Anterior cingulate cortex (tissue), 58 donors: ENCODE measurements around the gene ADTRP.
"Not testable (repeated sequence)": the region's sequence is repeated elsewhere in the genome, so short reads cannot be mapped to it uniquely, and the experiment has no call there.

ENCODE experiments used
- DNase-seq, 58 donors: peaks; one replicate each; lab custom pipeline; 2025; lab: John Stamatoyannopoulos, UW

ADTRP gene

DNA sequence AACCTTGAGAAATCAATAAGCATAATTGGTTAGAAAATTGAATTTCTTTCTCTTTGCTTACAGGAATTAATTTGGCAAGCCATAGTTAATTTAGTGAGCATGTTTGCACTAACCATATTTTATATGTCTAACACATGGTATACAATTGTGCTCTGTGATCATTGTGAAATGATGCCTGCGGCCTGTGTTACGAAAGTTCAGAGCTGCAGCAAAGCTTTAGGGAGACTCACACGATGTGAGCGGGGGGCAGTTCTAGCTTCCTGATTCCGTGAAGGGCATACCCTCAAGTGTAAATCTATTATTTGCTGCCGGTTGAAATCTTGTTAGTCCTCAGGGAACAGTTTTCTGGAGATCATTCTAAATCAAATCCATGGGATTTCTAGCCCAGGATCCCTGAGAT, 25.5 kb upstream of the ADTRP start:
- DNase-seq, result no peak

DNA sequence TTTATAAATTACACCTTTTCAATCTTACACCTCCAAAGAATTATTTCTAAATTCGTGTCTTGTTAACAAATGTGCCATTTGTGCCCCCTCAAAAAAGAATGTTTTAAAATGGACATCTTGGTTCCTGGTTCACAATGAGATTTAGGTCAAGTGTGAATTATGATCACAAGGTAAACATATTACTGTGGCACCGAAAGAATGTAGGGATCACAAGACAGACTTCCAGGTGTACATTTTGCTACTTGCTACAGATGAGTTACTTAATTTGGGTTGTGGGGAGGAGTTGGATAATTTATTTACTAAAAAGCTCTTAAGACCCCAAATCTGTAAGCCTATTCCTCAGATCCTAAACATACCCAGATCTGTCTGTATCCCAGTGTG, 25.0 kb upstream of the ADTRP start:
- DNase-seq, result no peak

DNA sequence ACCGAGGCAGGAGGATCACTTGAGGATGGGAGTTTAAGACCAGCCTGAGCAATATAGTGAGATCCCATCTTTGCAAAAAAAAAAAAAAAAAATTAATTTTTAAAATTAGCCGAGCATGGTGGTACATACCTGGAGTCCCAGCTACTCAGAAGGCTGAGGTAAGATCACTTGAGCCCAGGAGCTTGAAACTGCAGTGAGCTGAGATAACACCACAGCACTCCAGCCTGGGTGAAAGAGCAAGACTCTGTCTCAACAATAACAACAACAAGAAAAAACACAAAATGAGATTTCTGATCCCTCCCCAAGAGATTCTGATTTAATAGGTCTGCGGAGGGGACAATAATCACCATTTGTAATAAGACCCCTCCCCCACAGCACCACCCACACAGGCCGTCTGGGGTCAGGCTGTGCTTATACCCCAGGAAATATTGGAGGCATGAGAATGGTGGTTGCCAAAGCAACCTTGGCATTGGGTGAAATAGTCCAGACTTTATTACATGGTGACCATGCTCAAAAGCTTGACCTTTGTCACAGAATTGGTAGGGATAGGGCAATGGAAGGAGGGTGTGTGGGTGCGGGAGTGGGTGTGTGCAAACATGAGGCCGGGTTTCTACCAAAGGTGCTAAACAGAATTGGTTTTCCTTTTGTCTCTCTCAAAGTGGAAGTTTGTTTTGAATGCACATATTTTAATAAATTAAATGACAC, 24.4 kb upstream of the ADTRP start:
- no peak for DNase-seq

DNA sequence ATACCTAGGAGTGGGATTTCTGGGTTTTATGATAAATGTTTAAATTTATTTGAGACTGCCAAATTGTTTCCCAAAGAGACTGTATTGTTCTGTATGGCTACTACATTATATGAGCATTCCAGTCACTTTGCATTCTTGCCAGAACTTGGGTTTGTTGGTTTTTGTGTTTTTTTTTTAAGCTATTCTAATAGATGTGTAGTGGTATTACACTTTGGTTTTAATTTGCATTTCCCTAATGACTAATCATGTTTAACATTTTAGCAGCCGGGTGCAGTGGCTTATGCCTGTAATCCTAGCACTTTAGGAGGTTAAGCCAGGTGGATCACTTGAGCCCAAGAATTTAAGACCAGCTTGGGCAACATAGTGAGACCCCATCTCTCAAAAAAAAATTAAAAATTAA, 21.9 kb upstream of the ADTRP start:
- DNase-seq, result not testable (repeated sequence)

DNA sequence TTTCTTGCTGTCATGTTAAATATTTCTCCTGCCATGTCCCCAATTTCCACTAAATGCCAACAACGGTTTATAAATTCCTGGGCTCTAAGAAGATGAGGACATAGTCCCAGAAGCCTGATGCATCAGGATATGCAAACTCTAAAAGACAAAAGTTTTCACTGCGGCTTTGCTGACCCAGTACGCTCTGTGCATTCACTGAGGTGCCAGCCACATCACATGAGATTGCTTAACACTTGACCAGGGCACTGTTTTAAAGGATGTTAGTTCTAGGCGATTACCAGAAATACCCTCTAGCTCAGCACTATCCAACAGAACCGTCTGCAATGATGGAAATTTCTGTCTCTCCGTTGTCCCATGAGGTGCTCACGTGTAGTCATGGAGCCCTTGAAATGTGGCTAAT, 19.9 kb upstream of the ADTRP start:
- DNase-seq, result no peak

DNA sequence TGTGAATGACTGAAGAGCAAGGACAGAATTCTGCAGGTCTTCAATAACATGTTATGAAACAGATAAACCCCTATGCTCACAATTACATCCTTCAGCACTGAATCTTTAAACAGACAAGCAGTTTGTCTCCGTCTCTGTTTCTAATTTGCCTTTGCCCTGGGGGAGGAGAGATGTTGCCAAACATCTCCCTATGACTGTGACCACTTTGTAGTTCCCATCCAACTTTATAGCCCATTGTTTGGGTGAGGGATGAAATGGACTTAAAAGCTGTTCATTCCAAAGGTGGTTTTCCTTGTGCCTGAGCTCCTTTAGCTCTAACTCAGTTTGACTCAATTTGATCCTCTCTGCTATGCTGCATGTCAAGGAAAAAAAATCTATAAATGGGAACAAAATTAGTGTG, 19.5 kb upstream of the ADTRP start:
- no peak for DNase-seq

DNA sequence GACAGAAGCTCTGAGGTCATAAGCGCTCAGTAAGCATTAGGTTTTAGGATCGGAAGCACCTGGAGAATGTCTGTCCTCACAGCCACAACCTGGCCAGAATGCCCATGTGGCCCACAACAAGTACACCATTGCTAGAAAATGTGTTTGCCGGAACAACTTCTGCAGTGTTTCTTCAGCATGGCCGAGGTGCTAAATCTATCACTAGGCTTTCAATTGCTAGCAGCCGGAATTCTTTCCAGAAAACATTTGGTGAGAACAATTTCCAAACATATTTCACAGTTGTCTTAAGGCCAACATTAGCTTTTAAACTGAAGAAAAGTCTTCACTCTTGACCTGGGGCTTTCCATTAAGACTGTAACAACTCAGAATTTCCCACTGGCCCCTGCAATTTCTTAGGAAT, 18.2 kb upstream of the ADTRP start:
- DNase-seq, result no peak

DNA sequence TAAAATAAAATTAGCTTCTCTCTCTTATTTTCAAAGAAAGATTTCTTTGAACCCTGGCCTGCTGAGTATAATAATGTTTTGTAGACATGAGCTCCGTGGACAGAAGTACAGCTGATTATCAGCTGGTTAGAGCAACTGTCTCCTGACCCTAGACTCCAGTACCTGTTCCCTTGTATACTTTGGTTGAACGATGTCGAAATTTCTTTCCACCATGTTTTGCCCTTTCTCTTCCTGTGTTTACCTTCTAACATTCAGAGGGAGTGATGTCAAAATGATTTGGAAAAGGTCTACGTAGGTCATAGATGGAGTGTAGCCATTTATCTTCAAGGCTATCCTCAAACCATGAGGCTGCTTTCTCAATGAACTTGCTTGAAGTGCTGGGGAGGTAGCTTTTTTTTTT, 16.8 kb upstream of the ADTRP start:
- DNase-seq, result no peak

DNA sequence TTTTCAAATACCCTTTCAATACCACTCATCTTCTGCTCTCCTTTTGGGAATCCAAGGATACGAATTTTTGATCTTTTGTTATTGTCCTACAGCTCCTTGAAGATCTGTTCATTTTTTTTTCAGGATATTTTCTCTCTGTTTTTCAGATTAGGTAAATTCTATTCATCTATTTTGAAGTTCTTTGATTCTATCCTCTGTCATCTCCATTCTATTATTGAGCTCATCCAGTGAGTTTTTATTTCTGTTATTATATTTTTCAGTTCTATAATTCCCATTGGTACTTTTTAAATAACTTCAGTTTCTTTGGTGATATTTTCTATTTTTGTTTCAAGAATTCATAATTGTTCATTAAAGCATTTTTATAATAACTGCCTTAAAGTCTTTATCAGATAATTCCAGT, 14.7 kb upstream of the ADTRP start:
- DNase-seq, result no peak

DNA sequence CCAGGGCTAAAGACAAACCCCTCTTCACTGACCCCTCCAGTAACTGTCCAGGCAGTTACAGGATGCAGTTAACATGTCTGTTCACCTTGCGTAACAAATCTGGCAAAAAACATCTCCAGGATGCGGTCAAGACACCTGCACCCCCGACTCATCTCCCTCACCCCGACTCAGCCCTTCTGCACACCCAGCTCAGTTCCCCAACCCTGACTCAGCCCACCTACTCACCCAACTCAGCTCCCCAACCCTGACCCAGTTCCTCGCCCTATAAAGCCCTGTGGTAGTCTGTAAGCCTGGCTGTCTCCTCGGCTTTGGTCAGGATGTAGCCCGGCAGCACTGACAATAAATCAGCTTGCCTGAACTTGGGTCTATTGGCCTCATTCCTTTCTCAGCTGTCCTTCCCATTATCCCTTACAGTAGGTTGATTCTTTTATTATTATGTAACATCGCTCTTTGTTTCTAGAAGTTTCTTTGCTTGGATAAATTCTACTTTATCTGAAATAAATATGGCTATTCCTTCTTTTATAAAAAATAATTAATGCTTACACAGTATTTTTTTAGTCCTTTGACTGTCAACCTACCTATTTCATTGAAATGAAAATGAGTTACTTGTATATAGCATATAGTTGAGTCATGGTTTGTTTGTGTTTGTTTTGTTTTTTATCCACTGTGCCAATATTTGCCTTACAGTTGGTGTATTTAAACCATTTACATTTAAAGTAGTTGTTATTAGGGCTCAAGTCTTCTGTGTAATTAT, 12.9 kb upstream of the ADTRP start:
- DNase-seq, result no peak

DNA sequence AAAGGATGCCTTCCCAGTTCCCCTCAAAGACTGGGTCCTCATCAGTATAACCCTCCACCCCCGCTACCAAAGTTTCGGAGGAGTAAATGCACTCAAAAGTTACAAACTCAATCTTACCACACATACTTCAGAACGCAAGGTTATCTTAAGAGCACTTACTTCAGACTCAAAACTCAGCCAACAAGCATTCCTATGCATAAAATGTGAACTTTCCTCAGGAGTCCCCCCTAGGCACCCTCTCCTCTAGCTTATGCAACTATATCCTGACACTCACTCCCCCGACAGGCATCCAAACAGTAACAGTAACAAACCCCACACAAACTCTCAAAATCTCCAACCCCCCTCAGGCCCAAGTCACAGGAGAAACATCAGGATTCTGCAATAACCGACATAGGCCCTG, 11.1 kb upstream of the ADTRP start:
- no peak for DNase-seq

DNA sequence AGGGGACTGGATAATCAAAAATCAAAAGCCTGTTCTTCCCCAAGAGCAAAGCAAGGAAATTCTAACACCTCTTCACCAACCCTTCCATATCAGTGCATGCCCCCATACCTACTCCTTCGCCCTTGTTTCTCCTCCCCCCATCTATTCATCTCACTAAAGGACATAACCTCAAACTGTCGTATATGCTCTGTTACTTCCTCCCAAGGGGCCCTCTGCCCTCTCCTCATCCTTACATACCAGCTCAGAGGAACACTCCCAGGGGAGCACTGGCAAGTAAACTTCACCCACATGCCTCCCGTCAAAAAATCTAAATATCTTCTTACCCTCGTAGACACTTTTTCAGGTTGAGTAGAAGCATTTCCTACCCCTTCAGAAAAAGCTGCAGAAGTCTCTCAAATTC, 9.4 kb upstream of the ADTRP start:
- no peak for DNase-seq

DNA sequence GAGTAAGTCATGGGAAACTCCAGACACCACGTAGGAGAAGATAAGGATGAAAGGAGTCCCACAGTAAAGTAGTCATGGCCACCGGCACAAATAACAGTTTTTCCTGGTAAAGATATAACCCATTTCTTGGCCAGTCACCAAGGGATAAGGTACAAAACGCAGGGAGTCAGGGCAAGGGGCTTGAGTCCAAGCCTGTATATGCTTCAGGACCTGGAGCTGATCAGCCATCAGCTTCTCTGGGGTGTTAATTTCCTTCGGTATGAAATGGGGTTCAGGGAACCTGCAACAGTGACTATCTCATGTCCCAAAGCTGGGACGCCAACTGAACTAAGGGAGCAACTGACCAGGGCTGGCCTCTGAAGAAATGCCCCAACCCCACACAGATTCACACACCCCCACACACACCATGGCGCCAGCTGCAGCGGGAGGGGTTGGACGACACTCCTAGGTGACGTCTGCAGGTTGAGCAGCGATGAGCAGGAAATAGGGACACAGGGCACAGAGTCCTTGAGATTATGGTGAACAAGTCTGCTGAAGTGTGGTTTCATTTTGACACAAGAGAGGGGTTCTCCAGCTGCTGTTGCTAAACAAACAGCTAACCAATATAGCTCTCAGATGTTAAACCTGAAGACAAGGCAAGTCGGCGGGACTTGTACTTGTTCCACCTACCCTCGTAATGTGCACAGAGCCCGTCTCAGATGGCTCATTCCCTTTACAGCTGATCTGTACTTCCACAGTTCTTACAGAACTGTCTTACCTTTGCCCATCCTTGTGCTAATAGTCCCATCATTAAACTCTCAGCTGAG, 7.4 kb upstream of the ADTRP start:
- DNase-seq, result no peak

DNA sequence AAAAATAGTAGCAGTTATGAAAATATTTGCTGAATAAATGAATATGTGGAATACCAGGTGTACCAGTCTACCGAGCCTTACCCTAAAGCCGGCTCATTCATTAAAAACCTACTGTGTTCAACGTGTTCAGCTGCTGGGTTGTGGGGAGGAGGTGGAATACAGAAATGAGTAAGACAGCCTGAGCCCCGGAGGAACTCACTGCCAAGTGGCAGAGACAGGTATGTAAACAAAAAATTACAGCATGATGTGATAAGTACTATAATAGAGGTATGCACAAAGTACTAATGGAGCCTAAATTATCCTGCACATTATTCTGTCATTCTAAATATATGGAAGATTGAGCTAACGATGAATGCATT, 6.8 kb upstream of the ADTRP start:
- DNase-seq, result no peak

DNA sequence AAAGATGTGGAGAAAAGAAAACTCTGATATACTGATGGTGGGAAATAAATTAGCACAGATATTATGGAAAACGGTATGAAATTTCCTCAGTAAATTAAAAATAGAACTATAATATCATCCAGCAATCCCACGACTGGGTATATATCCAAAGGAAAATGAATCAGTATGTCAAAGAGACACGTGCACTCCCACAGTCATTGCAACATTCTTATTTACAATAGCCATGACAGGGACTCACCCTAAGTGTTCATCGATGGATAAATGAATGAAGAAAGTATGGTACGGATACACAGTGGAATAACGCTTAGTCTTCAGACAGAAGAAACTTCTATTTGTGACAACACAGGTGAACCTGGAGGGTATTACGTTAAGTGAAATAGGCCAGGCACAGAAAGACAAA, 5.7 kb upstream of the ADTRP start:
- no peak for DNase-seq

DNA sequence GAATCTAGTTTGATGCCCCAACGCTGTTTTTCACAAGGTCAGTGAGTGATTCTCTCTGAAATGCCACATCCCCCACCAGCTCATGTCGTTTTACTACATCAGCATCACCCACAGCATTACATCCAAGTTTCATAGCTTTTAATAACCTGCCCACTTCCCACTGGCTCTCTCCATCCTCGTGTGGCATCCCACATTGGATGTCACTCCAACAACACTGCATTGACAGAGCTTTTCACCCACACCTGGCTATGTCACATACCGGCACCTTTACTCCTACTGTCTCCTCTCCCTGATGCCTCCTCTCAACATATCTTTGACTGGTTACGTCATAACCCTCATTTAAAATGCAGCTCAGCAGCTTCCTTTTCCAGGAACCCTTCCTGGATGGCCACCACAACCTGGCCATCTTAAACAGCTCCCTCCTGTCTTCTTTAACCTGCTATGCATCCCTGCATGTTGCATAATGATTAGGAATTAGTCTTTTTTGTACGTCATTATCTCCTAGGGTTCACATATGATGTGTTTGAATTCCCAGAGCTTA, 5.0 kb upstream of the ADTRP start:
- no peak for DNase-seq

DNA sequence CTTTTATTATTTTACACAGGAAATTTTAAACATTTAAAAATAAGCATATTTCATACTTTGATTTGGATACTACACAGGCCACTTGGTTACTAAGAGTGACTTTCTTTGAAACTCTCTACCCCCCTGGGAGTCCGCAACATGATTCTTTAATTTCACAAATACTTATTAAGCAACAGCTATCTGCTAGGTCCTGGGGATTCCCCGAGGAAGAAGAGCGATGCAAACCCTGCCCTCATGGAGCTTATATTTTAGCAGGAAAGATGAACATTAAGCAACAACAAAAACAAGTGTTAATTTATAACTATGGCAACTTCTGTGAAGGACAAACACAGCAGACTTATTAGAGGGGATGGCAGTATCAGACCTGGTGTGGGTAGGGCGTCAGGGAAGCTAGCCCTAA, 3.9 kb upstream of the ADTRP start:
- DNase-seq, result no peak

DNA sequence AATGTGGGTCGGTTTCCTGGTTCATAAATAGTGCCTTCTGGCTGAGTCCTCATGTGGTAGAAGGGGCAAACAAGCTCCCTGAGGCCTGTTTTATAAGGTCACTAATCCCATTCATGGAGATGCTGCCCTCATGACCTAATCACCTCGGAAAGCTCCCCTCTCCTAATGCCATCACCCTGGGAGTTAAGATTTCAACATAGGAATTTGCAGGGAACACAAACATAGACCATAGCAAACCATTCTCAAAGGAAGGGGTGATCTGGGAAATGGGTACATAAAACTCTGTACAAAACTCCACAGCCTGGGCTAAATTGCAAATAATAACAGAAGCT, 1.5 kb upstream of the ADTRP start:
- no peak for DNase-seq

DNA sequence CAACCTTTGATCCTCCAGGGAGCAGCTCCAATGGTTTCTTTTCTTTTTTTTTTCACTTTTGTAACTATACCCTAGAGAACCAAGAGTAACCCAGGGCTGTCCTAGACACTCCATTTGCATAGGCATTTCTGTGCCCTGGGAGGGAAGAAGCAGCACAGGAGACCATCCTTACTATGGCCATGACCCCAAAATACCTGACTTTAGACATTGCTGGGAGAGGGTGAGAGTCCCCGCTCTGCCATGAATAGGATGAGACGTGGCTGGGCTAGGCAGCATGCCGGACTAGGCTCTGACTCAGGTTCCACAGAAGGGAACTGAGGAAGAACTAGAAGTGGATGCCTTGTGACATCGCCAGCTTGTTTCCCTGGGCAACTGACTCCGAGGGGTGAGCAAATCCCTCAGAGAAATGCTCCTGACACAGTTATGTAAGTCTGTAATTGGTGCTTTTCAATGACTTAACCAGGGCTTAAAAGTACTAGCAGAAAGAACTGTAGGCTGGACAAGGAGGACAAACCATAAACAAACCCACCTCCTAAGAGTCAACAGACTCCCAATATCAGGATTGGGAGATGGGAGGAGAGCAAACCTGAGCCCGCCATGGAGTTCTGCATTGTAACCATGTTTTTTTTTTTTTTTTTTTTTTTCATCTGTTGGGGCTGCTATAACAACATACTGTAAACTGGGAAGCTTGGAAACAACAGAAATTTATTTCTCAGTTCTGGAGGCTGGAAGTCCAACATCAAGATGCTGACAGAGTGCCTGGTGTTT, 910 bp upstream of the ADTRP start:
- peak in 41 of 58 donors; percentile 4 to 71 (median 29) for DNase-seq

DNA sequence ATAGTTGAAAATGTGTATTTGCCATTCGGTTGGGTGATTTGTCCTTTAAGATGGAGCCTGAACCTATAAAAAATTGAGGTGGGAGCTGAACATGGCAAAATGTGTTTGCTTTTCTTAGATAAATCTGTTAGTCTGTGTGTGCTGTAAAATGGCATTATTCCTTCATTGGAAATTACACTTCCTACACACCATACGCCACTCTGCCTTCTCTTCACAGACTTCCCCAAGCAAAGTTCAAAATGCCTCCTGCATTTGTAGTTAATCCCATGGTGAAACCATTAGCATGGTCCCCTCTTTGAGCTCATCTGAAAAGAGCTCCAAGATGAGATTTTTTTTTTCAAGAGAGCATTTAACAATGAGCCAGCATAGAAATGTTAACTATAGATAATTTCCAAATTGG, 567 bp downstream of the ADTRP start:
- DNase-seq, result peak in 2 of 58 donors; percentile 9 to 10
